HepG2 (cell line): ENCODE results near the gene RPL35. TPM values are rescaled to one million over a fixed set of nuclear protein-coding genes. Genes with fewer than 3 reads are reported as not detected.

Experiments used
- ATAC-seq: fragments of 200-7000 bp; cut with Tn5 transposase; 3 replicates; pipeline ENCODE4 v1.9.1; 2020; ENCODE audit warnings: mild to moderate bottlenecking, moderate library complexity
- BruUV-seq: library from RNA; stranded (reverse); fragments of 400-500 nt; replicated peaks from 2 replicates; lab custom pipeline; 2021; lab: Mats Ljungman, UMichigan
- CTCF ChIA-PET: fragments of 300-600 bp; formaldehyde crosslinking; extraction: SDS; loops from one replicate; lab custom pipeline; 2021; ENCODE audit warnings: low total read pairs, inconsistent platforms, low intra/inter-chr PET ratio; lab: Yijun Ruan, JAX
- POLR2A ChIA-PET: fragments of 350-600 bp; sonication (Branson Sonifier 250); formaldehyde crosslinking; loops from one replicate; lab custom pipeline; 2020; ENCODE audit warnings: antibody characterized with exemption, inconsistent platforms; lab: Yijun Ruan, JAX
- DNase-seq: peaks from one replicate; pipeline ENCODE4 v3.0.0-alpha.2; 2015; ENCODE audit warnings: low spot score
- FAIRE-seq: peaks from 3 replicates; lab custom pipeline; 2011; peaks lifted over from hg19 to GRCh38; lab: Jason Lieb, UNC
- H2AFZ ChIP-seq: one replicate; pipeline ENCODE4 v1.6.1; 2011; ENCODE audit warnings: low read length, inconsistent platforms
- H3K27ac ChIP-seq: fragments of 300-600 bp; 3 replicates; pipeline ENCODE4 v1.8.0; 2011; ENCODE audit warnings: mixed run types, mild to moderate bottlenecking, mixed read lengths, low read length, inconsistent platforms; ENCODE audit not compliant: insufficient read depth; ENCODE audit errors: extremely low read length
- H3K27me3 ChIP-seq, 2 experiments: fragments of 200-600 bp in 1 of 2; 2 replicates in 1 of 2; 3 replicates in 1 of 2; pipeline versions ENCODE4 v1.6.0 to v1.8.0; 2011; ENCODE audit warnings: low read length in 2 of 2, mild to moderate bottlenecking in 2 of 2, moderate library complexity in 2 of 2, inconsistent platforms in 1 of 2; ENCODE audit not compliant: insufficient read depth in 2 of 2, control insufficient read depth in 1 of 2
- H3K36me3 ChIP-seq, 2 experiments: fragments of 200-600 bp in 1 of 2; replicated peaks in 1 of 2; 2 replicates in 1 of 2; 3 replicates in 1 of 2; pipeline versions ENCODE4 v1.5.1 to v1.8.0; 2011; ENCODE audit warnings: low read length in 2 of 2, inconsistent platforms in 1 of 2; ENCODE audit not compliant: insufficient read depth in 2 of 2, control insufficient read depth in 1 of 2
- H3K4me1 ChIP-seq: 2 replicates; pipeline ENCODE4 v1.5.1; 2012; ENCODE audit warnings: low read length, inconsistent platforms; ENCODE audit not compliant: insufficient read depth
- H3K4me2 ChIP-seq: 2 replicates; pipeline ENCODE4 v1.6.0; 2011; ENCODE audit warnings: low read depth, low read length, inconsistent platforms
- H3K4me3 ChIP-seq, 3 experiments: fragments of 200-600 bp in 1 of 3; sonication (generic), shearing (Covaris generic) in 1 of 3; replicated peaks in 1 of 3; 2 replicates each; pipeline ENCODE4 v1.5.1; 2011 to 2016; ENCODE audit warnings: low read length in 3 of 3, inconsistent platforms in 2 of 3, low read depth in 2 of 3, mild to moderate bottlenecking in 2 of 3, control low read depth in 1 of 3, mixed read lengths in 1 of 3; ENCODE audit not compliant: insufficient read depth in 1 of 3
- H3K79me2 ChIP-seq: one replicate; pipeline ENCODE4 v1.6.1; 2011; ENCODE audit warnings: low read length, inconsistent platforms; ENCODE audit not compliant: insufficient read depth
- H3K9ac ChIP-seq: 2 replicates; pipeline ENCODE4 v1.6.0; 2011; ENCODE audit warnings: mild to moderate bottlenecking, low read depth, low read length, inconsistent platforms; ENCODE audit not compliant: insufficient read depth
- H3K9me3 ChIP-seq: 2 replicates; pipeline ENCODE4 v1.5.1; 2012; ENCODE audit warnings: mild to moderate bottlenecking, low read length
- H4K20me1 ChIP-seq: 2 replicates; pipeline ENCODE4 v1.6.0; 2011; ENCODE audit warnings: inconsistent platforms, mild to moderate bottlenecking, low read length, moderate library complexity; ENCODE audit not compliant: insufficient read depth
- ARNTL ChIP-seq: sonication (generic); formaldehyde crosslinking; IDR thresholded peaks from 2 replicates; pipeline ENCODE4 v1.4.0; 2020; ENCODE audit warnings: mild to moderate bottlenecking, missing genetic modification reagents
- CEBPG ChIP-seq: IDR thresholded peaks from 2 replicates; pipeline ENCODE4 v1.6.1; 2016
- MED1 ChIP-seq: sonication (generic); formaldehyde crosslinking; IDR thresholded peaks from 2 replicates; pipeline ENCODE4 v1.4.0; 2020; ENCODE audit warnings: missing genetic modification reagents
- NFE2L2 ChIP-seq: fragments of 150-350 bp; IDR thresholded peaks from 2 replicates; pipeline ENCODE4 v1.6.1; 2014; ENCODE audit warnings: low read length
- SOX6 ChIP-seq, 2 experiments: fragments of 450-650 bp in 1 of 2; sonication (generic) in 1 of 2; formaldehyde crosslinking in 1 of 2; IDR thresholded peaks; 2 replicates each; pipeline versions ENCODE4 v1.4.0 to v1.6.1; 2017 to 2020; ENCODE audit warnings: antibody characterized with exemption in 1 of 2, mild to moderate bottlenecking in 1 of 2, missing genetic modification reagents in 1 of 2
- TOPORS ChIP-seq: sonication (generic); formaldehyde crosslinking; IDR thresholded peaks from 2 replicates; pipeline ENCODE4 v1.8.0; 2023; ENCODE audit warnings: mild to moderate bottlenecking, missing genetic modification reagents
- ZBTB8A ChIP-seq: sonication (generic); formaldehyde crosslinking; IDR thresholded peaks from 2 replicates; pipeline ENCODE4 v1.4.0; 2020; ENCODE audit warnings: mild to moderate bottlenecking, low read depth, missing genetic modification reagents, borderline replicate concordance
- ZMYM2 ChIP-seq: sonication (generic); formaldehyde crosslinking; IDR thresholded peaks from 2 replicates; pipeline ENCODE4 v1.8.0; 2022; ENCODE audit warnings: mild to moderate bottlenecking, missing genetic modification reagents
- ZNF121 ChIP-seq: sonication (generic); formaldehyde crosslinking; IDR thresholded peaks from 2 replicates; pipeline ENCODE4 v1.5.0; 2020; ENCODE audit warnings: mild to moderate bottlenecking, missing genetic modification reagents
- ZNF331 ChIP-seq: sonication (generic); formaldehyde crosslinking; IDR thresholded peaks from 2 replicates; pipeline ENCODE4 v1.4.0; 2020; ENCODE audit warnings: missing genetic modification reagents
- ZNF468 ChIP-seq: sonication (generic); formaldehyde crosslinking; IDR thresholded peaks from 2 replicates; pipeline ENCODE4 v1.8.0; 2022; ENCODE audit warnings: mild to moderate bottlenecking, moderate library complexity, missing genetic modification reagents
- ZNF7 ChIP-seq: IDR thresholded peaks from 2 replicates; pipeline ENCODE4 v1.6.1; 2016; ENCODE audit warnings: missing biosample characterization, missing genetic modification reagents
- ZNF773 ChIP-seq: sonication (generic); formaldehyde crosslinking; IDR thresholded peaks from 2 replicates; pipeline ENCODE4 v1.4.0; 2020; ENCODE audit warnings: missing genetic modification reagents, borderline replicate concordance
- WGBS: methylation state at CpG from one replicate; pipeline ENCODE4 v1.1.6; 2017; ENCODE audit warnings: low lambda C conversion rate; 5-methylcytosine and 5-hydroxymethylcytosine counted together
- in situ Hi-C: cut with HindIII; loops from 2 replicates; pipeline ENCODE4 v1.10.0; 2017; ENCODE audit warnings: low pct_unique_long_range_greater_than_20kb; ENCODE audit not compliant: extremely low pct_ligation_motif_present
- intact Hi-C: fragments of 100-400 bp; cut with micrococcal nuclease; formaldehyde crosslinking; loops from one replicate; pipeline ENCODE4 v1.10.0; 2022; ENCODE audit not compliant: unreplicated experiment
- polyA plus RNA-seq, 8 experiments: library from polyadenylated mRNA; depleted of rRNA in 3 of 8; stranded (reverse) in 7 of 8; unstranded in 1 of 8; fragments of >200 nt; fragmentation: Illumina TruSeq in 4 of 8; extraction: Trizol in 4 of 8; gene quantifications; 2 replicates each; pipeline versions ENCODE4 v1.2.1 to v1.2.3, GENCODE V29; 2011 to 2016; ENCODE audit warnings: low read depth in 4 of 8, missing spikeins in 1 of 8, mixed read lengths in 1 of 8; ENCODE audit not compliant: insufficient read depth in 1 of 8
- total RNA-seq, 5 experiments: library from RNA; depleted of rRNA; stranded (reverse); fragments of >200 nt; fragmentation: Illumina TruSeq; extraction: Trizol; gene quantifications; 2 replicates each; pipeline ENCODE4 v1.2.3, GENCODE V29; 2016; ENCODE audit warnings: low read depth in 1 of 5
- TF ChIP-seq, protein P1 (sequence below): sonication (generic); formaldehyde crosslinking; IDR thresholded peaks from 2 replicates; pipeline ENCODE4 v1.5.0; 2020; ENCODE audit warnings: mild to moderate bottlenecking, missing genetic modification reagents, borderline replicate concordance
- TF ChIP-seq, protein P2 (sequence below), 2 experiments: fragments of 450-650 bp in 1 of 2; sonication (generic) in 1 of 2; formaldehyde crosslinking; IDR thresholded peaks; 2 replicates each; pipeline versions ENCODE4 v1.5.0 to v1.8.0; 2020 to 2022; ENCODE audit warnings: mild to moderate bottlenecking in 1 of 2, missing genetic modification reagents in 1 of 2

Gene RPL35
- total and polyA plus RNA-seq, 2 of the 13 experiments (the other 11 are each of a cell fraction or from before 2014, with no cell fraction given) = 2,153 to 2,935 TPM

DNA sequence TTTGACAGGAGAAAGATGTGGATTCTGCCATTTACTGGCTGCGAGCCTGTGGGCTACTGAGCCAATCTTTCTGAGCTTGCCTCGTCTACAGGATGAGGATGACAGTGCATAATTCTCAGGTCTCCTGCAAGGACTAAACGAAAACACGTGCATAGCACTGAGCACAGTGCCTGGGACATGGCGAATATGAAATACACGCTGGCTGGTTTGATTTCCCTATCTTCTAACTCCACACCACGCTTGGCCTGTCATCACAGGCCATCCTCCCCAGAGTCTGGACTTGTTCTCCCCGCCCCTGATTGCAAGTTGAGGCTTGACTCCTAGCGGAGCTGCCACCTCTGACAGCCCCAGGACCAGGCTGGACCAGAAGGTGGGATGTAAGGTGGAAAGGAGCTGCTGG lies 38.1 kb upstream of the RPL35 start:
- POLR2A ChIA-PET = no interaction called here
- peak; percentile 38 for TF ChIP-seq NFE2L2
- TF ChIP-seq ZNF773 = no peak
- FAIRE-seq = no peak
- intact Hi-C loops = no loop called here
- in situ Hi-C loops = no loop called here
- H3K36me3 ChIP-seq = peaks cover 7 to 18% of the 10 kb centered on the region in 2 experiments; a peak in 3 of 5 replicates
- no peak overlapping the region for H3K9ac ChIP-seq
- CTCF ChIA-PET = no interaction called here
- no peak for ATAC-seq
- no peaks in the 10 kb centered on the region for H4K20me1 ChIP-seq
- H3K4me1 ChIP-seq = peaks cover 23% of the 10 kb centered on the region
- BruUV-seq = no TSS peak
- 96% methylated on average over 9 of the region's 9 CpGs for WGBS
- no peaks in the 10 kb centered on the region for H3K79me2 ChIP-seq
- no peak overlapping the region for H2AFZ ChIP-seq
- no peaks in the 10 kb centered on the region for H3K27me3 ChIP-seq
- no peak overlapping the region for H3K4me3 ChIP-seq
- H3K9me3 ChIP-seq = no peaks in the 10 kb centered on the region
- DNase-seq = no peak
- no peak overlapping the region for H3K4me2 ChIP-seq
- no peak overlapping the region for H3K27ac ChIP-seq

DNA sequence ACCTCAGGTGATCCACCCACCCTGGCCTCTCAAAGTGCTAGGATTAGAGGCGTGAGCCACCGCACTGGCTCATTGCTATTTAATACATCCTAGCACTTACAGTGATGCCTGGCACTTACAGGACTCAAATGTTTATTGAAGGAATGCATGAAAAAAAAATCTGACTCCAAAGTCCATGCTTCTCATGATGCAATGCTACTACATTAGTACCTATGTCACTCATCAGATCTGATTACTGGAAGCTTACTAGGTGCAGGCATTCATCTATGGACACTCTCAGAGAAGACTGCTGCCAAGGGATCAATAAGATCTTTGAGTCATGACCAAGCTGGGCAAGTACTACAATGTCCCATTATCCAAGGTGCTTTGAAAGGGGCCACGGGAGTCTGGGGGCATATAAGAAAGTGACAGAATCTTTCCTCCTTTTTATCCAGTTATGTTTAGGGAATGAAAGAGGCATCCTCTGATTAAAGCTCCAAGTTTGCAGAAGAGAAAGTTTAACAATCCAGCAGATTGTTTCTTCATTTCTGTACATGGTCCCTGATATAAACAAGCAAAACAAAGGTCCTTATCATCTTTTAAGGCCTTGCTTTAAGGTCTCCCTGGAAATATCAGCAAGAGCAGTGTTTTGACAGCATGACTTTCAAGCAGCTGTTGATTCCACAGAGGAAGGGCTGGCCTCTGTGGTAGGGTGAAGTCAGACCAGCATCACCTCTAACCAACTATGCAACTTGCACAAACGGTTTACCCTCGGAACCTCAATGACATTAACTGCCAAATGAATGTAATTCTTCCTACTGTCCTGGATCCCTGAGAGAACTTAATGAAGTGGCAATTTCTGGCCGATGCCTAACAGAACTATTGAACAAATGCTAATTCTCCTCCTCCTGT lies 36.1 kb upstream of the RPL35 start:
- H4K20me1 ChIP-seq = no peaks in the 10 kb centered on the region
- ATAC-seq (peak; percentile 93), DNase-seq (peak; percentile 91), FAIRE-seq (peak; percentile 76)
- CTCF ChIA-PET = no interaction called here
- H3K4me2 ChIP-seq = peak overlapping the region; percentile 20; the same call in 1 of the 2 replicates
- H2AFZ ChIP-seq = no peak overlapping the region
- H3K79me2 ChIP-seq = no peaks in the 10 kb centered on the region
- H3K4me1 ChIP-seq = peaks cover 23% of the 10 kb centered on the region
- POLR2A ChIA-PET = interaction anchor here (0.6 to 1.7 kb wide), 4 partner anchors 13 to 344 kb away, joined by 3 to 8 read pairs (median 4); partner anchors contain the start of genes HSPA5 and RPL35
- intact Hi-C loops (no loop called here), in situ Hi-C loops (no loop called here)
- H3K27ac ChIP-seq = peak overlapping the region; percentile 67
- H3K9ac ChIP-seq = peak overlapping the region; percentile 15; the same call in 1 of the 2 replicates
- no peaks in the 10 kb centered on the region for H3K27me3 ChIP-seq
- H3K9me3 ChIP-seq = no peaks in the 10 kb centered on the region
- no peak overlapping the region for H3K4me3 ChIP-seq
- TSS peak; percentile 74 for BruUV-seq
- 62% methylated on average over 6 of the region's 6 CpGs for WGBS
- peaks cover 10 to 32% of the 10 kb centered on the region in 2 experiments; a peak in 4 of 5 replicates for H3K36me3 ChIP-seq
- TF ChIP-seq, protein P1, sequence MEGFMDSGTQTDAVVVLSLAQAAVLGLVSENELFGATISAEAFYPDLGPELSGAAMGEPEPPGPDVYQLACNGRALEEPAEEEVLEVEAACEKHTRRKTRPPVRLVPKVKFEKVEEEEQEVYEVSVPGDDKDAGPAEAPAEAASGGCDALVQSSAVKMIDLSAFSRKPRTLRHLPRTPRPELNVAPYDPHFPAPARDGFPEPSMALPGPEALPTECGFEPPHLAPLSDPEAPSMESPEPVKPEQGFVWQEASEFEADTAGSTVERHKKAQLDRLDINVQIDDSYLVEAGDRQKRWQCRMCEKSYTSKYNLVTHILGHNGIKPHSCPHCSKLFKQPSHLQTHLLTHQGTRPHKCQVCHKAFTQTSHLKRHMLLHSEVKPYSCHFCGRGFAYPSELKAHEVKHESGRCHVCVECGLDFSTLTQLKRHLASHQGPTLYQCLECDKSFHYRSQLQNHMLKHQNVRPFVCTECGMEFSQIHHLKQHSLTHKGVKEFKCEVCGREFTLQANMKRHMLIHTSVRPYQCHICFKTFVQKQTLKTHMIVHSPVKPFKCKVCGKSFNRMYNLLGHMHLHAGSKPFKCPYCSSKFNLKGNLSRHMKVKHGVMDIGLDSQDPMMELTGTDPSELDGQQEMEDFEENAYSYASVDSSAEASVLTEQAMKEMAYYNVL (CRISPR knock-in tag) = peak; percentile 51; the same call in 1 of the 2 replicates
- peak; percentile 78; the same call in 1 of the 2 replicates for TF ChIP-seq ZNF331 (CRISPR knock-in tag)
- TF ChIP-seq, protein P2, sequence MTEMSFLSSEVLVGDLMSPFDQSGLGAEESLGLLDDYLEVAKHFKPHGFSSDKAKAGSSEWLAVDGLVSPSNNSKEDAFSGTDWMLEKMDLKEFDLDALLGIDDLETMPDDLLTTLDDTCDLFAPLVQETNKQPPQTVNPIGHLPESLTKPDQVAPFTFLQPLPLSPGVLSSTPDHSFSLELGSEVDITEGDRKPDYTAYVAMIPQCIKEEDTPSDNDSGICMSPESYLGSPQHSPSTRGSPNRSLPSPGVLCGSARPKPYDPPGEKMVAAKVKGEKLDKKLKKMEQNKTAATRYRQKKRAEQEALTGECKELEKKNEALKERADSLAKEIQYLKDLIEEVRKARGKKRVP (CRISPR knock-in tag; IDR thresholded peaks at IDR 0.05) = peak in 1 of 2 experiments; percentile 98; a peak in 2 of 4 replicates
- TF ChIP-seq CEBPG (CRISPR knock-in tag) = peak; percentile 97
- no peak for TF ChIP-seq ZBTB8A (CRISPR knock-in tag)
- TF ChIP-seq ARNTL (CRISPR knock-in tag) = no peak
- TF ChIP-seq ZNF7 = no peak
- TF ChIP-seq SOX6 (IDR thresholded peaks at IDR 0.05) = no peak
- TF ChIP-seq SOX6 (CRISPR knock-in tag; IDR thresholded peaks at IDR 0.05) = peak; percentile 76
- no peak for TF ChIP-seq ZNF468 (CRISPR knock-in tag)
- TF ChIP-seq ZNF121 (CRISPR knock-in tag) = peak; percentile 99
- TF ChIP-seq MED1 = peak; percentile 71
- 0 out of 2 replicates have a peak, but pooled peaks have one; percentile 25 for TF ChIP-seq ZMYM2 (CRISPR knock-in tag)
- no peak for TF ChIP-seq TOPORS (CRISPR knock-in tag)
